ENCODE results near the gene TAB2. TPM values are rescaled to one million over a fixed set of nuclear protein-coding genes. Genes with fewer than 3 reads are reported as not detected.

The TAB2 gene
- total and polyA plus RNA-seq, 5 donors from 2014 or later = 21.6 to 180 (median 22.3) TPM

DNA sequence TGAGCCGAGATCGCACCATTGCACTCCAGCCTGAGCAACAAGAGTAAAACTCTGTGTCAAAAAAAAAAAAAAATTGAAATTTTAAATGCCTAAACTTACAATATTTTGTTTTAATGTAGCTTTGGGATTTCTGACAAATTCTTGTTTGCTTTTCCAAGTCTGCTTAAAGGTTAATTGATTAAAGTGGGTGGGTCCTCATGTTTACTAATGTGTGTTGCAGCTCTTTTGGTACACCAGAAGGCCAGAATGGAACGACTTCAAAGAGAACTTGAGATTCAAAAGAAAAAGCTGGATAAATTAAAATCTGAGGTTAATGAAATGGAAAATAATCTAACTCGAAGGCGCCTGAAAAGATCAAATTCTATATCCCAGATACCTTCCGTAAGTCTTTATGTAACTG, 79.9 kb downstream of the TAB2 start:
- peaks cover 61% of the 10 kb centered on the region for H3K36me3 Mint-ChIP-seq
- no peak overlapping the region for H3K27ac ChIP-seq (ENCODE audit: insufficient read depth, low read length, poor library complexity, severe bottlenecking)
- H3K27ac Mint-ChIP-seq = peak overlapping the region in 1 of 3 donors; percentile 12
- H3K27me3 ChIP-seq (ENCODE audit: control insufficient read depth, insufficient read depth, low read length) = no peaks in the 10 kb centered on the region
- H3K4me3 ChIP-seq (ENCODE audit: low read depth, low read length) = no peak overlapping the region
- DNase-seq (no peak), ATAC-seq (ENCODE audit: low read depth in 2 of 2) (no peak)
- H3K4me1 ChIP-seq (ENCODE audit: control insufficient read depth, insufficient read depth, low read length, poor library complexity, severe bottlenecking) = peaks cover 23% of the 10 kb centered on the region
- H3K9me3 ChIP-seq (ENCODE audit: control insufficient read depth in 2 of 2, low read length in 2 of 2) = no peaks in the 10 kb centered on the region
- no peaks in the 10 kb centered on the region for H3K9me3 Mint-ChIP-seq
- peaks cover 51 to 59% (median 51%) of the 10 kb centered on the region in 4 donors for H3K4me1 Mint-ChIP-seq
- H3K27me3 Mint-ChIP-seq = no peaks in the 10 kb centered on the region
- H3K4me3 Mint-ChIP-seq = peak overlapping the region in 1 of 4 donors; percentile 30
- H3K36me3 ChIP-seq (ENCODE audit: control insufficient read depth, insufficient read depth, low read length) = peaks cover 53% of the 10 kb centered on the region

DNA sequence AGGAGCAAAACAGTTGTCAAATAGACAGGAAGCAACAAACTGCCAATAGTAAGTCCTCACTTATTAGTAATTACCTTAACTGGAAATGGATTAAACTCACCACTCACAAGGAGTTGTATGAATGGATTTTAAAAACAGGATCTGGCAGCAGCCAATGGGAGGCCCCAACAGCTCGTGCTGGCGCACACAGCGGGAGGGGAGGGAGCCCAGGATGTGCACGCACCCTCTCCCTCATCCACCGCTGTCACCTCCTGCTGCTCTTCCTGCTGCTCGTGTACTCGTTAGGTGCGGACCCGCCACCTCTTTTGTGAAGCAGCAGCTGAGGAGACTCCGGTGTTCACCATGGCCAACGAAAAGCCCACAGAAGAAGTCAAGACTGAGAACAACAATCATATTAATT, 82.5 kb downstream of the TAB2 start, which contains the start of gene SUMO4:
TSS of gene SUMO4 (plus strand) at position 213 of the 400 bp plus-strand sequence. CDS start at position 343, 130 bp downstream.
- H3K4me1 Mint-ChIP-seq = peaks cover 30 to 44% (median 36%) of the 10 kb centered on the region in 4 donors
- H3K36me3 Mint-ChIP-seq = peaks cover 66% of the 10 kb centered on the region
- no peaks in the 10 kb centered on the region for H3K27me3 Mint-ChIP-seq
- no peaks in the 10 kb centered on the region for H3K9me3 ChIP-seq (ENCODE audit: control insufficient read depth in 2 of 2, low read length in 2 of 2)
- no peak within 1 kb of the TSS for H3K4me3 Mint-ChIP-seq
- no peak for DNase-seq
- H3K27me3 ChIP-seq (ENCODE audit: control insufficient read depth, insufficient read depth, low read length) = no peaks in the 10 kb centered on the region
- H3K27ac ChIP-seq (ENCODE audit: insufficient read depth, low read length, poor library complexity, severe bottlenecking) = no peak within 1 kb of the TSS
- H3K36me3 ChIP-seq (ENCODE audit: control insufficient read depth, insufficient read depth, low read length) = peaks cover 68% of the 10 kb centered on the region
- H3K4me3 ChIP-seq (ENCODE audit: low read depth, low read length) = no peak within 1 kb of the TSS
- H3K9me3 Mint-ChIP-seq = no peaks in the 10 kb centered on the region
- H3K27ac Mint-ChIP-seq = no peak within 1 kb of the TSS
- no peaks in the 10 kb centered on the region for H3K4me1 ChIP-seq (ENCODE audit: control insufficient read depth, insufficient read depth, low read length, poor library complexity, severe bottlenecking)
- no peak for ATAC-seq (ENCODE audit: low read depth in 2 of 2)

DNA sequence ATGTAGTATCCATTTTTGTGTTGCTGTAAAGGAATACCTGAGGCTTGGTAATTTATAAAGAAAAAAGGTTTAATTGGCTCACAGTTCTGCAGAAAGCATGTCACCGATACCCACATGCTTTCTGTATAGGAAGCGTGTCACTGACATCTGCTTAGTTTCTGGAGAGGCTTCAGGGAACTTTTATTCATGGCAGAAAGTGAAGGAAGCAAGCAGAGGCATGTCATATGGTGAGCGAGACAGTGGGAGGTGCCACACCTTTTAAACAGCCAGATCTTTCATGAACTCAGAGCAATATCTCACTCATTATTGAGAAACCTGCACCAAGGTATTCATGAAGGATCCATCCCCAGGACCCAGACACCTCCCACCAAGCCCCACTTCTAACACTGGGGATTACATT, 86.0 kb downstream of the TAB2 start:
- Mint-ChIP-seq H3K27ac (peak overlapping the region; percentile 16 to 58 (median 25)), H3K4me1 (peaks cover 6 to 28% (median 17%) of the 10 kb centered on the region in 4 donors)
- H3K36me3 ChIP-seq (ENCODE audit: control insufficient read depth, insufficient read depth, low read length) = peaks cover 71% of the 10 kb centered on the region

DNA sequence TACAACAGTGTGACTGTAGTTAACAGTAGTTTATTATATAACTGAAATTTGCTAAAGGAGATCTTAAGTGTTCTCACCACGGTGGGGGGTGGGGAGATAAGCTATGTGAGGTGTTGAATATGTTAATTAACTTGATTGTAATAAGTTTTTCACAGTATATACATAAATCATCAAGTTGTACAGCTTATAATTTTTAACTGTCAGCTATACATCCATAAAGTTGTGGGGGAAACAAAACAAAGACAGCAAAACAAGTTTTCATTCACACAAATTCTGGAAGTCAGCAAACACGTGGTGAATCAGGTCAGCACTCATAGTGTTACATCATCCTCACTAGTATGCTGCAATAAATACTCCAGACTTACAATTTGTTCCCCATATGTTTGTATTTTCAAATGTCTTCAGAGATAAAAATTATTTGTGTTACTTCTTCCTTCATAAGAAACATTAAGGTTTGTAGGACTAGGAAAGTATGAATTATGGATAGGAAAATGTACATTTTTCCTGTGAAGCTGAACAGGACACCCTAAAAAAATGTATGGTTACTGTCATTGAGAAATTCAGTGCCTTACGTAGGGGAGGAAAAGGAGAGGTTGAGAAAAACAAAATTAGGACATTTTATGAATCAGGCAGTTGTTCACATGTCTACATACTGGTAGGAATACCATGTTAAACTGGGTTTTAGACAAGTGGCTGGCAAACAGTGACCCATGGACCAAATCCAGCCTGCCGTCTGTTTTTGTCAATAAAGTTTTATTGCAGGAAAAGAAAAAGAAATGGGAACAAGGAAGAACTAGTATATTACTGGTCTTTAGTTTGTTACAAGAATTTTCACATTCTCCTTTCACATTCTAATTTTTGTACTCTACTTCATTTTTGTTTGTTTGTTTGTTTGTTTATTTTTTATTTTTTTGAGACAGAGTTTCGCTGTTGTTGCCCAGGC, 88.6 kb downstream of the TAB2 start:
- H3K4me1 Mint-ChIP-seq = peaks cover 9 to 39% (median 22%) of the 10 kb centered on the region in 4 donors
- no peaks in the 10 kb centered on the region for H3K4me1 ChIP-seq (ENCODE audit: control insufficient read depth, insufficient read depth, low read length, poor library complexity, severe bottlenecking)
- no peak overlapping the region for H3K4me3 ChIP-seq (ENCODE audit: low read depth, low read length)
- DNase-seq = no peak
- no peaks in the 10 kb centered on the region for H3K27me3 Mint-ChIP-seq
- H3K36me3 Mint-ChIP-seq = peaks cover 58% of the 10 kb centered on the region
- H3K9me3 Mint-ChIP-seq = no peaks in the 10 kb centered on the region
- peak overlapping the region in 2 of 3 donors; percentile 43 to 55 for H3K27ac Mint-ChIP-seq
- peaks cover 66% of the 10 kb centered on the region for H3K36me3 ChIP-seq (ENCODE audit: control insufficient read depth, insufficient read depth, low read length)
- no peaks in the 10 kb centered on the region for H3K27me3 ChIP-seq (ENCODE audit: control insufficient read depth, insufficient read depth, low read length)
- H3K27ac ChIP-seq (ENCODE audit: insufficient read depth, low read length, poor library complexity, severe bottlenecking) = no peak overlapping the region
- no peak overlapping the region for H3K4me3 Mint-ChIP-seq
- ATAC-seq (ENCODE audit: low read depth in 2 of 2) = no peak
- no peaks in the 10 kb centered on the region for H3K9me3 ChIP-seq (ENCODE audit: control insufficient read depth in 2 of 2, low read length in 2 of 2)

More for the DNA sequence above, 86.0 kb downstream of the TAB2 start:
- no peak overlapping the region for H3K27ac ChIP-seq (ENCODE audit: insufficient read depth, low read length, poor library complexity, severe bottlenecking)
- no peaks in the 10 kb centered on the region for H3K9me3 ChIP-seq (ENCODE audit: control insufficient read depth in 2 of 2, low read length in 2 of 2)
- H3K4me1 ChIP-seq (ENCODE audit: control insufficient read depth, insufficient read depth, low read length, poor library complexity, severe bottlenecking) = no peaks in the 10 kb centered on the region
- no peak for ATAC-seq (ENCODE audit: low read depth in 2 of 2)
- Mint-ChIP-seq H3K36me3 (peaks cover 61% of the 10 kb centered on the region), H3K27me3 (no peaks in the 10 kb centered on the region), H3K9me3 (no peaks in the 10 kb centered on the region), H3K4me3 (no peak overlapping the region)
- DNase-seq = no peak
- no peak overlapping the region for H3K4me3 ChIP-seq (ENCODE audit: low read depth, low read length)
- H3K27me3 ChIP-seq (ENCODE audit: control insufficient read depth, insufficient read depth, low read length) = no peaks in the 10 kb centered on the region

DNA sequence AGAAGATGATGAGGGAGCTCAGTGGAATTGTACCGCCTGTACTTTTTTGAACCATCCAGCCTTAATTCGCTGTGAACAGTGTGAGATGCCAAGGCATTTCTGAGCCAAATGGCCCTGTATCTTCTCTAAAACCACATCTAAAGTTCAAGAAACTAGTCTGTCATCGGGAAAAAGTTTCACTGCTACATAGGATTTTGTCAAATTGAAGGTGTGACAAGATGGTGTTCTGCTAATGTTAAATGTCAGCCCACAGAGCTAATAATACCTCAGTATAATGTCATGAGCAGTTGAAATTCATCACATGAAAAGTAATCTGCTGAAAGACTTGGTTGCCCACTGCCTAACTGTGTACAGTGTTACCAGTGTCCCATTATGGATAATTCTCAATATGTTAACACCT, 92.1 kb downstream of the TAB2 start:
- Mint-ChIP-seq H3K4me1 (peaks cover 3 to 33% (median 24%) of the 10 kb centered on the region in 4 donors), H3K4me3 (no peak overlapping the region), H3K36me3 (peaks cover 36% of the 10 kb centered on the region), H3K27me3 (no peaks in the 10 kb centered on the region), H3K27ac (peak overlapping the region in 1 of 3 donors; percentile 32), H3K9me3 (peaks cover 0 to 2% (median 0%) of the 10 kb centered on the region in 7 donors)
- ATAC-seq (ENCODE audit: low read depth in 2 of 2) (no peak), DNase-seq (no peak)
- H3K27me3 ChIP-seq (ENCODE audit: control insufficient read depth, insufficient read depth, low read length) = no peaks in the 10 kb centered on the region
- no peak overlapping the region for H3K27ac ChIP-seq (ENCODE audit: insufficient read depth, low read length, poor library complexity, severe bottlenecking)
- peaks cover 51% of the 10 kb centered on the region for H3K36me3 ChIP-seq (ENCODE audit: control insufficient read depth, insufficient read depth, low read length)
- no peaks in the 10 kb centered on the region for H3K4me1 ChIP-seq (ENCODE audit: control insufficient read depth, insufficient read depth, low read length, poor library complexity, severe bottlenecking)
- H3K9me3 ChIP-seq (ENCODE audit: control insufficient read depth in 2 of 2, low read length in 2 of 2) = no peaks in the 10 kb centered on the region
- H3K4me3 ChIP-seq (ENCODE audit: low read depth, low read length) = no peak overlapping the region

DNA sequence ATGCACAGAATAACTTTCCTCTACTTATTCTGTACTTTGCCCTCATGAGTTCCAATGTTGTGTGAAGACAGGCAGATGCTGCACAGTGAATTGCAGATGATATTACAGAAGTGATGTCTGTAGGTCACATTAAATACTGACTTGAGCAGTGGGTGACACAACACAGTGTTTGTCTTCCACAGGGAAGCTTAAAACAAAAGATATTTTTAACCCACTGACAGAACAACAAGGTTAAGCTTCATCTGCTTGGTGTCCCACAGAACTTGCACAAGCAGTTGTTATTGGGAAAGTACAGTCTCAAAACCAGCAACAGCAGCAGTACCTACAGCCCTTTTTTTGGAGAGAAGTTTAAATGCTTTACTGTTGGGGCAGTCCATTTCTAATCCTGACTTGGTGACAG, 93.0 kb downstream of the TAB2 start:
- ATAC-seq (ENCODE audit: low read depth in 2 of 2) (no peak), DNase-seq (no peak)
- Histone ChIP-seq H3K9me3 (ENCODE audit: control insufficient read depth in 2 of 2, low read length in 2 of 2) (no peaks in the 10 kb centered on the region), H3K4me3 (ENCODE audit: low read depth, low read length) (no peak overlapping the region), H3K36me3 (ENCODE audit: control insufficient read depth, insufficient read depth, low read length) (peaks cover 47% of the 10 kb centered on the region), H3K4me1 (ENCODE audit: control insufficient read depth, insufficient read depth, low read length, poor library complexity, severe bottlenecking) (no peaks in the 10 kb centered on the region), H3K27me3 (ENCODE audit: control insufficient read depth, insufficient read depth, low read length) (no peaks in the 10 kb centered on the region), H3K27ac (ENCODE audit: insufficient read depth, low read length, poor library complexity, severe bottlenecking) (no peak overlapping the region)
- H3K27ac Mint-ChIP-seq = peak overlapping the region; percentile 12 to 61 (median 38)
- H3K9me3 Mint-ChIP-seq = peaks cover 0 to 7% (median 0%) of the 10 kb centered on the region in 7 donors
- peaks cover 3 to 28% (median 22%) of the 10 kb centered on the region in 4 donors for H3K4me1 Mint-ChIP-seq
- H3K27me3 Mint-ChIP-seq = no peaks in the 10 kb centered on the region
- peaks cover 31% of the 10 kb centered on the region for H3K36me3 Mint-ChIP-seq
- H3K4me3 Mint-ChIP-seq = no peak overlapping the region

DNA sequence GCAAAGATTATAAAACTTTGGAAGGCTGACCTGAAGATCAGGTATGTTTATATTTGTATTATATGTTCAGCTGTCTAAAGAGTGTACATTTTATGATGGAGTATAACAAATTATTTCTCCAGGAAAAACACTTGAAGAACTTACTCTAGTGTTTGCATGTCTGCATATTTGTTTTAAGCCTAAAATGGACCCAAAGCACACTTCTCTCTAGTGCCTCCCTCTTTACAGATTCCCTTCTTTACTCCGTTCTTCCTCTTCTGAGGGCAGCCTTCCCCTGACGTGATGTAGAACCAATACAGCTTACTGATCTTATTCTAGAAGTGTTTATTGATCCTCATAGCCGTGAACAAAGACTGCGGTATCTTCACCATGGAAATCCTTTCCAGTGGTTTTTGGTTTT, 96.5 kb downstream of the TAB2 start:
- Mint-ChIP-seq H3K4me3 (no peak overlapping the region), H3K4me1 (peaks cover 2 to 34% (median 25%) of the 10 kb centered on the region in 4 donors), H3K36me3 (peaks cover 24% of the 10 kb centered on the region), H3K27ac (peak overlapping the region in 2 of 3 donors; percentile 4 to 26), H3K9me3 (peaks cover 0 to 12% (median 0%) of the 10 kb centered on the region in 7 donors), H3K27me3 (no peaks in the 10 kb centered on the region)
- H3K4me3 ChIP-seq (ENCODE audit: low read depth, low read length) = no peak overlapping the region
- H3K27me3 ChIP-seq (ENCODE audit: control insufficient read depth, insufficient read depth, low read length) = no peaks in the 10 kb centered on the region
- DNase-seq (no peak), ATAC-seq (ENCODE audit: low read depth in 2 of 2) (no peak)
- no peaks in the 10 kb centered on the region for H3K9me3 ChIP-seq (ENCODE audit: control insufficient read depth in 2 of 2, low read length in 2 of 2)
- no peak overlapping the region for H3K27ac ChIP-seq (ENCODE audit: insufficient read depth, low read length, poor library complexity, severe bottlenecking)
- peaks cover 25% of the 10 kb centered on the region for H3K36me3 ChIP-seq (ENCODE audit: control insufficient read depth, insufficient read depth, low read length)
- H3K4me1 ChIP-seq (ENCODE audit: control insufficient read depth, insufficient read depth, low read length, poor library complexity, severe bottlenecking) = no peaks in the 10 kb centered on the region

Measured in CD4-positive, CD25-positive, alpha-beta regulatory T cell (primary cell).